ENCODE results near the gene RNF223. TPM values are rescaled to one million over a fixed set of nuclear protein-coding genes. Genes with fewer than 3 reads are reported as not detected.

RNF223 gene
- total RNA-seq, 1 experiment from 2014 or later: 147 TPM

- DNase-seq (no peak), ATAC-seq (no peak)
- H3K79me2 ChIP-seq (ENCODE audit: low read length): peaks cover 27% of the 10 kb centered on the region
- no peak for TF ChIP-seq EZH2 (IDR thresholded peaks at IDR 0.05; ENCODE audit: low read length, unreplicated experiment)
- no peak for TF ChIP-seq EZH2phosphoT487 (IDR thresholded peaks at IDR 0.05; ENCODE audit: borderline replicate concordance, low read length)
- no peak for TF ChIP-seq CTCF (conservative IDR thresholded peaks at IDR 0.05; ENCODE audit: low read depth, low read length)
- H3K4me2 ChIP-seq (ENCODE audit: low read length): no peak overlapping the region
- no peaks in the 10 kb centered on the region for H3F3A ChIP-seq (ENCODE audit: low read length, unreplicated experiment)
- H2AFZ ChIP-seq (ENCODE audit: low read length): no peak overlapping the region
- ChIA-PET POLR2A (ENCODE audit: unreplicated experiment) (no interaction called here), CTCF (no interaction called here)
- H3K4me1 ChIP-seq (ENCODE audit: insufficient read depth, low read length): peaks cover 11% of the 10 kb centered on the region
- BruUV-seq (replicated peaks): no TSS peak
- no peak overlapping the region for H3K27ac ChIP-seq (ENCODE audit: low read length)
- no peaks in the 10 kb centered on the region for H3K9me2 ChIP-seq (replicated peaks; ENCODE audit: low read length)
- H3K27me3 ChIP-seq (ENCODE audit: low read length): no peaks in the 10 kb centered on the region
- peaks cover 66% of the 10 kb centered on the region for H3K36me3 ChIP-seq (ENCODE audit: low read depth, low read length)
- no peak overlapping the region for H3K4me3 ChIP-seq (ENCODE audit: low read length)
- H3K9ac ChIP-seq (ENCODE audit: low read length): no peak overlapping the region
- peaks cover 37% of the 10 kb centered on the region for H4K20me1 ChIP-seq (ENCODE audit: low read length)
- H3K9me3 ChIP-seq (ENCODE audit: low read length): no peaks in the 10 kb centered on the region
- intact Hi-C loops (cut with micrococcal nuclease): no loop called here
Observed at GRCh38 chr1:1043921-1044320, 30.2 kb downstream of the RNF223 start.

- BruUV-seq (replicated peaks): no TSS peak
- H3K9me2 ChIP-seq (replicated peaks; ENCODE audit: low read length): no peaks in the 10 kb centered on the region
- H3K4me1 ChIP-seq (ENCODE audit: insufficient read depth, low read length): peaks cover 11% of the 10 kb centered on the region
- TF ChIP-seq EZH2 (IDR thresholded peaks at IDR 0.05; ENCODE audit: low read length, unreplicated experiment): no peak
- TF ChIP-seq EZH2phosphoT487 (IDR thresholded peaks at IDR 0.05; ENCODE audit: borderline replicate concordance, low read length): no peak
- no peak for TF ChIP-seq CTCF (conservative IDR thresholded peaks at IDR 0.05; ENCODE audit: low read depth, low read length)
- no peaks in the 10 kb centered on the region for H3F3A ChIP-seq (ENCODE audit: low read length, unreplicated experiment)
- H3K9ac ChIP-seq (ENCODE audit: low read length): no peak overlapping the region
- POLR2A ChIA-PET (ENCODE audit: unreplicated experiment): no interaction called here
- H3K27me3 ChIP-seq (ENCODE audit: low read length): no peaks in the 10 kb centered on the region
- intact Hi-C loops (cut with micrococcal nuclease): no loop called here
- no peaks in the 10 kb centered on the region for H3K9me3 ChIP-seq (ENCODE audit: low read length)
- H3K79me2 ChIP-seq (ENCODE audit: low read length): peaks cover 31% of the 10 kb centered on the region
- no peak overlapping the region for H3K4me2 ChIP-seq (ENCODE audit: low read length)
- H3K4me3 ChIP-seq (ENCODE audit: low read length): no peak overlapping the region
- DNase-seq: no peak
- CTCF ChIA-PET: no interaction called here
- H3K36me3 ChIP-seq (ENCODE audit: low read depth, low read length): peaks cover 66% of the 10 kb centered on the region
- H4K20me1 ChIP-seq (ENCODE audit: low read length): peaks cover 43% of the 10 kb centered on the region
- no peak for ATAC-seq
- H2AFZ ChIP-seq (ENCODE audit: low read length): no peak overlapping the region
- no peak overlapping the region for H3K27ac ChIP-seq (ENCODE audit: low read length)
Observed at GRCh38 chr1:1043411-1043810, 30.7 kb downstream of the RNF223 start.

- no peaks in the 10 kb centered on the region for H3K9me2 ChIP-seq (replicated peaks; ENCODE audit: low read length)
- CTCF ChIA-PET: no interaction called here
- H3K27ac ChIP-seq (ENCODE audit: low read length): no peak overlapping the region
- H3K9me3 ChIP-seq (ENCODE audit: low read length): no peaks in the 10 kb centered on the region
- POLR2A ChIA-PET (ENCODE audit: unreplicated experiment): no interaction called here
- H3K9ac ChIP-seq (ENCODE audit: low read length): no peak overlapping the region
- no TSS peak for BruUV-seq (replicated peaks)
- H3F3A ChIP-seq (ENCODE audit: low read length, unreplicated experiment): no peaks in the 10 kb centered on the region
- H3K4me3 ChIP-seq (ENCODE audit: low read length): no peak overlapping the region
- no peak overlapping the region for H3K4me2 ChIP-seq (ENCODE audit: low read length)
- intact Hi-C loops (cut with micrococcal nuclease): no loop called here
- H3K27me3 ChIP-seq (ENCODE audit: low read length): no peaks in the 10 kb centered on the region
- H2AFZ ChIP-seq (ENCODE audit: low read length): no peak overlapping the region
- H4K20me1 ChIP-seq (ENCODE audit: low read length): peaks cover 48% of the 10 kb centered on the region
- H3K36me3 ChIP-seq (ENCODE audit: low read depth, low read length): peaks cover 63% of the 10 kb centered on the region
- ATAC-seq: no peak
- no peak for DNase-seq
- TF ChIP-seq CTCF (conservative IDR thresholded peaks at IDR 0.05; ENCODE audit: low read depth, low read length) (no peak), EZH2 (IDR thresholded peaks at IDR 0.05; ENCODE audit: low read length, unreplicated experiment) (no peak)
- peaks cover 11% of the 10 kb centered on the region for H3K4me1 ChIP-seq (ENCODE audit: insufficient read depth, low read length)
- H3K79me2 ChIP-seq (ENCODE audit: low read length): peaks cover 37% of the 10 kb centered on the region
Observed at GRCh38 chr1:1042835-1043234, 31.3 kb downstream of the RNF223 start.
